Loucy (cell line): Measurements from ENCODE around the gene ABCA3.

Experiments used
- H2AFZ ChIP-seq: fragments of 200-600 bp; sonication (generic); 2 replicates; pipeline ENCODE4 v1.6.0; 2016; ENCODE audit warnings: antibody characterized with exemption, mild to moderate bottlenecking, low read length, moderate library complexity
- H3F3A ChIP-seq: fragments of 200-600 bp; 2 replicates; pipeline ENCODE4 v1.6.0; 2016; ENCODE audit warnings: antibody characterized with exemption, low read depth, mild to moderate bottlenecking
- H3K27me3 ChIP-seq: fragments of 200-600 bp; sonication (generic); 2 replicates; pipeline ENCODE4 v1.6.1; 2014; ENCODE audit warnings: low read length, mild to moderate bottlenecking; ENCODE audit not compliant: insufficient read depth, poor library complexity, severe bottlenecking
- H3K36me3 ChIP-seq: fragments of 200-600 bp; sonication (generic); 2 replicates; pipeline ENCODE4 v1.6.1; 2016; ENCODE audit warnings: low read length; ENCODE audit not compliant: insufficient read depth
- H3K4me1 ChIP-seq: fragments of 200-600 bp; sonication (generic); 2 replicates; pipeline ENCODE4 v1.5.1; 2014; ENCODE audit warnings: low read length, mild to moderate bottlenecking; ENCODE audit not compliant: insufficient read depth, poor library complexity, severe bottlenecking
- H3K4me2 ChIP-seq: fragments of 200-600 bp; sonication (generic); 2 replicates; pipeline ENCODE4 v1.6.0; 2014; ENCODE audit warnings: antibody characterized with exemption, low read length, low read depth, mild to moderate bottlenecking; ENCODE audit not compliant: poor library complexity, severe bottlenecking
- H3K4me3 ChIP-seq: fragments of 200-600 bp; sonication (generic); 2 replicates; pipeline ENCODE4 v1.5.1; 2014; ENCODE audit warnings: low read length, mild to moderate bottlenecking, mixed read lengths; ENCODE audit not compliant: poor library complexity, severe bottlenecking
- H3K79me2 ChIP-seq: fragments of 200-600 bp; sonication (generic); 2 replicates; pipeline ENCODE4 v1.6.1; 2014; ENCODE audit warnings: low read length; ENCODE audit not compliant: insufficient read depth
- H3K9ac ChIP-seq: fragments of 200-600 bp; sonication (generic); 2 replicates; pipeline ENCODE4 v1.6.0; 2014; ENCODE audit warnings: mild to moderate bottlenecking, low read depth, low read length, moderate library complexity; ENCODE audit not compliant: poor library complexity, severe bottlenecking
- H3K9me2 ChIP-seq: fragments of 200-600 bp; sonication (generic); replicated peaks from 2 replicates; pipeline ENCODE4 v1.6.1; 2016; ENCODE audit warnings: low read depth, low read length, mixed read lengths
- H3K9me3 ChIP-seq: fragments of 200-600 bp; sonication (generic); 2 replicates; pipeline ENCODE4 v1.6.1; 2014; ENCODE audit warnings: mild to moderate bottlenecking, antibody characterized with exemption, low read length, low read depth; ENCODE audit not compliant: insufficient read depth
- H4K20me1 ChIP-seq: fragments of 200-600 bp; sonication (generic); 2 replicates; pipeline ENCODE4 v1.6.0; 2014; ENCODE audit warnings: antibody characterized with exemption, low read length, mild to moderate bottlenecking; ENCODE audit not compliant: insufficient read depth, poor library complexity, severe bottlenecking
- CTCF ChIP-seq: fragments of 200-600 bp; sonication (generic); conservative IDR thresholded peaks from 2 replicates; pipeline ENCODE4 v1.5.1; 2014; ENCODE audit warnings: mild to moderate bottlenecking, antibody characterized with exemption, low read length
- EZH2phosphoT487 ChIP-seq: fragments of 200-600 bp; IDR thresholded peaks from 2 replicates; pipeline ENCODE4 v1.6.1; 2018; ENCODE audit warnings: antibody characterized with exemption, mild to moderate bottlenecking, moderate library complexity, borderline replicate concordance

ABCA3 gene

GRCh38 chr16:2244301-2244700, 96.2 kb downstream of the ABCA3 start:
- Histone ChIP-seq H4K20me1 (no peaks in the 10 kb centered on the region), H3K36me3 (no peaks in the 10 kb centered on the region)

GRCh38 chr16:2243781-2244180, 96.7 kb downstream of the ABCA3 start:
- H3K9me2 ChIP-seq: no peaks in the 10 kb centered on the region
- H3K36me3 ChIP-seq: no peaks in the 10 kb centered on the region
- no peak overlapping the region for H3K4me3 ChIP-seq
- H2AFZ ChIP-seq: no peak overlapping the region
- no peaks in the 10 kb centered on the region for H3K4me1 ChIP-seq
- no peak for TF ChIP-seq CTCF
- no peak for TF ChIP-seq EZH2phosphoT487
- no peak overlapping the region for H3K9ac ChIP-seq
- no peak overlapping the region for H3K4me2 ChIP-seq
- no peaks in the 10 kb centered on the region for H3F3A ChIP-seq
- H3K27me3 ChIP-seq: no peaks in the 10 kb centered on the region
- H4K20me1 ChIP-seq: no peaks in the 10 kb centered on the region
- H3K9me3 ChIP-seq: no peaks in the 10 kb centered on the region
- H3K79me2 ChIP-seq: no peaks in the 10 kb centered on the region

More at GRCh38 chr16:2244301-2244700, 96.2 kb downstream of the ABCA3 start:
- no peaks in the 10 kb centered on the region for H3K9me3 ChIP-seq
- H3K4me3 ChIP-seq: no peak overlapping the region
- H3K9me2 ChIP-seq: no peaks in the 10 kb centered on the region
- no peak overlapping the region for H3K9ac ChIP-seq
- H3K4me2 ChIP-seq: no peak overlapping the region
- TF ChIP-seq CTCF: no peak
- no peak for TF ChIP-seq EZH2phosphoT487
- H3K27me3 ChIP-seq: no peaks in the 10 kb centered on the region
- H2AFZ ChIP-seq: no peak overlapping the region
- H3K79me2 ChIP-seq: peaks cover 1% of the 10 kb centered on the region; the same call in 1 of the 2 replicates
- H3F3A ChIP-seq: no peaks in the 10 kb centered on the region
- no peaks in the 10 kb centered on the region for H3K4me1 ChIP-seq

- H3K79me2 ChIP-seq: no peaks in the 10 kb centered on the region
- no peak overlapping the region for H3K4me2 ChIP-seq
- TF ChIP-seq EZH2phosphoT487: no peak
- TF ChIP-seq CTCF: no peak
- H3K9ac ChIP-seq: no peak overlapping the region
- H3K27me3 ChIP-seq: no peaks in the 10 kb centered on the region
- no peaks in the 10 kb centered on the region for H3K9me2 ChIP-seq
- no peaks in the 10 kb centered on the region for H4K20me1 ChIP-seq
- no peaks in the 10 kb centered on the region for H3F3A ChIP-seq
- no peaks in the 10 kb centered on the region for H3K9me3 ChIP-seq
- H3K4me1 ChIP-seq: no peaks in the 10 kb centered on the region
- no peak overlapping the region for H2AFZ ChIP-seq
- H3K36me3 ChIP-seq: no peaks in the 10 kb centered on the region
- H3K4me3 ChIP-seq: no peak overlapping the region
These were observed 97.4 kb downstream of the ABCA3 start for GRCh38 chr16:2243031-2243528.
